ENCODE results near the gene OR10V1.
"Not testable (repeated sequence)": the region's sequence is repeated elsewhere in the genome, so short reads cannot be mapped to it uniquely, and the experiment has no call there.

The OR10V1 gene

DNA sequence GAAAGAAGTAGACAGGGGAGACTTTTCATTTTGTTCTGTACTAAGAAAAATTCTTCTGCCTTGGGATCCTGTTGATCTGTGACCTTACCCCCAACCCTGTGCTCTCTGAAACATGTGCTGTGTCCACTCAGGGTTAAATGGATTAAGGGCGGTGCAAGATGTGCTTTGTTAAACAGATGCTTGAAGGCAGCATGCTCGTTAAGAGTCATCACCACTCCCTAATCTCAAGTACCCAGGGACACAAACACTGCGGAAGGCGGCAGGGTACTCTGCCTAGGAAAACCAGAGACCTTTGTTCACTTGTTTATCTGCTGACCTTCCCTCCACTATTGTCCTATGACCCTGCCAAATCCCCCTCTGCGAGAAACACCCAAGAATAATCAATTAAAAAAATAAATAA lies 13.5 kb downstream of the OR10V1 start:
- not testable (repeated sequence) for DNase-seq (ENCODE audit: low spot score in 2 of 2); ATAC-seq (ENCODE audit: low read depth); H3K4me3 Mint-ChIP-seq; H3K4me1 Mint-ChIP-seq; H3K27ac Mint-ChIP-seq; H3K36me3 Mint-ChIP-seq; H3K9me3 Mint-ChIP-seq; H3K27me3 Mint-ChIP-seq

DNA sequence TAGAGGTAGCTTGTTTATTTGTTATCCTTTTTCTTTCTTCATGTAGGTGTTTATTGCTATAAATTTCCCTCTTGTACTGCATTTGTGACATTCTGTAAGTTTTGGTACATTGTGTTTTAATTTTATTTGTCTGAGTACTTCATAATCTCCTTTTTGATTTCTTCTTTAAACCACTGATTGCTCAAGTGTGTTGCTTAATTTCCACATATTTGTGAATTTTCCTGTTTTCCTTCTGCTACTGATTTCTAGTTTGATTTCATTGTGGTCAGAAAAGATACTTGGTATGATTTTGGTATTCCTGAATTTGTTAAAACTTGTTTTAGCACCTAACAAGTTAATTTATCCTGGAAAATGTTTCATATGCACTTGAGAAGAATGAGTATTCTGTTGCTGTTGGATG lies 15.1 kb downstream of the OR10V1 start:
- Mint-ChIP-seq H3K27me3 (peaks cover 3% of the 10 kb centered on the region), H3K36me3 (peaks cover 2% of the 10 kb centered on the region), H3K9me3 (peaks cover 9% of the 10 kb centered on the region), H3K4me1 (no peaks in the 10 kb centered on the region), H3K27ac (no peak overlapping the region), H3K4me3 (no peak overlapping the region)
- DNase-seq (ENCODE audit: low spot score in 2 of 2) (no peak), ATAC-seq (ENCODE audit: low read depth) (no peak)

DNA sequence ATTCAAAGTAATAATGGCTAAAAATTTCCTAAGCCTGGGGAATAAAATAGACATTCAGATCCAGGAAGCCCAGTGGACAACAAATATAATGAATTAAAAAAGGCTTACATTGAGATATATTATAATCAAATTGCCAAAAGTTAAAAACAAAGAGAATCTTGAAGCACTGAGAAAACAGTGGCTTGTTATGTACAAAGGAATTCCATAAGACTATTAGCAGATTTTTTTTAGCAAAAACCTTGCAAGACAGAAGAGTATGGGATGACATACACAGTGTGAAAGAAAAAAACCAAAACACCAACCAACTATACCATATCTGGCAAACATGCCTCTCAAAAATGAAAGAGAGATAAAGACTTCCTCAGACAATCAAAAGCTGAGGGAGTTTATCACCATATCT lies 20.7 kb downstream of the OR10V1 start:
- H3K36me3 Mint-ChIP-seq, result peaks cover 9% of the 10 kb centered on the region
- peaks cover 10% of the 10 kb centered on the region for H3K27me3 Mint-ChIP-seq
- no peaks in the 10 kb centered on the region for H3K4me1 Mint-ChIP-seq
- ATAC-seq (ENCODE audit: low read depth) (no peak), DNase-seq (ENCODE audit: low spot score in 2 of 2) (no peak)
- peaks cover 24% of the 10 kb centered on the region for H3K9me3 Mint-ChIP-seq
- no peak overlapping the region for H3K27ac Mint-ChIP-seq
- no peak overlapping the region for H3K4me3 Mint-ChIP-seq

DNA sequence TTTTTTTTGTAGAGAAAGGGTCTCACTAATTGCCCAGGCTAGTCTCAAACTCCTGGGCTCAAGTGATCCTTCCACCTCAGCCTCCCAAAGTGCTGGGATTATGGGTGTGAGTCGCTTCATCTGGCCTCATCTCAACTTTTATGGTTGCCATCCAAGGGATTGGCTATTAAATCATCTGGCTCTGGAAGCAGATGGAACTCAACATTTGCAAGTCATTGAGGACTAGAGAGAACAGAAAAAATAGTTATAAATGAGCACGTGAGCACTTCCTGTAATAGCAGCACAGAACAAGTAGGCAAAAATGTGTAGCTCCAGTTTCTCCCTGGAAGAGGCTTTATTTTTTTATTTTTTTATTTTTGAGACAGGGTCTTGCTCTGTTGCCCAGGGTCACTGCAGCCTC lies 22.5 kb downstream of the OR10V1 start:
- Mint-ChIP-seq H3K4me1 (no peaks in the 10 kb centered on the region), H3K36me3 (peaks cover 9% of the 10 kb centered on the region), H3K27me3 (peaks cover 12% of the 10 kb centered on the region), H3K27ac (no peak overlapping the region), H3K9me3 (peaks cover 22% of the 10 kb centered on the region), H3K4me3 (no peak overlapping the region)
- DNase-seq (ENCODE audit: low spot score in 2 of 2) (no peak), ATAC-seq (ENCODE audit: low read depth) (no peak)

DNA sequence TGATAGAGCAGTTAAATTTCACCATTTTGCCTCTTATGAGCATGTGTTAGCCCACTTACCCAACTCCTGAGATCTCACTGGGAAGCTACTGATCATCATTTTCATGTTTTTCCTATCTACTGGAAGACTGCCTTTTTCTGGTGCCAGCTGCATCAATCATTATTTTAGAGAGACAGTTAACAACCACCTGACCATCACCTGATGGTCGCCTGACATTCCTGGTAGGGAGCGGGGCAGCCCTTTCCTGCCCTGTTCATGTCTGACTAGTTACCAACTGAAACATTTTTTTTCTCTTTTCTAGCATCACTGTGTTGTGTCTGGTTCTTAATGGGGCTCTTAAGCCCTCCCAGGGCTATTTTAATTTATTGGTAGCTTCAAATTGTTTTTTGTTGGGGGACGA lies 24.6 kb downstream of the OR10V1 start:
- no peak overlapping the region for H3K27ac Mint-ChIP-seq

DNA sequence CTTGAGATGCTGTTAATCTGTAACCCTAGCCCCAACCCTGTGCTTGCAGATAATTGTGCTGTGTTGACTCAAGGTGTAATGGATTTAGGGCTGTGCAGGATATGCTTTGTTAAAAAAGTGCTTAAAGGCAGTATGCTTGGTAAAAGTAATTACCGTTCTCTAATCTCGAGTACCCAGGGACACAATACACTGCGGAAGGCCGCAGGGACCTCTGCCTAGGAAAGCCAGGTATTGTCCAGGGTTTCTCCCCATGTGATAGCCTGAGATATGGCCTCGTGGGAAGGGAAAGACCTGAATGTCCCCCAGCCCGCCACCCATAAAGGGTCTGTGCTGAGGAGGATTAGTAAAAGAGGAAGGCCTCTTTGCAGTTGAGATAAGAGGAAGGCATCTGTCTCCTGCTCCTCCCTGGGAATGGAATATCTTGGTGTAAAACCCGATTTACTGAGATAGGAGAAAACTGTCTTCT lies 32.4 kb downstream of the OR10V1 start:
- not testable (repeated sequence) for H3K4me1 Mint-ChIP-seq; ATAC-seq (ENCODE audit: low read depth); H3K27ac Mint-ChIP-seq; H3K4me3 Mint-ChIP-seq; DNase-seq (ENCODE audit: low spot score in 2 of 2); H3K9me3 Mint-ChIP-seq; H3K36me3 Mint-ChIP-seq
- H3K27me3 Mint-ChIP-seq, result peaks cover 11% of the 10 kb centered on the region

More for the DNA sequence above, 24.6 kb downstream of the OR10V1 start:
- H3K4me1 Mint-ChIP-seq, result no peaks in the 10 kb centered on the region
- no peak overlapping the region for H3K4me3 Mint-ChIP-seq
- peaks cover 23% of the 10 kb centered on the region for H3K9me3 Mint-ChIP-seq
- DNase-seq (ENCODE audit: low spot score in 2 of 2), result no peak
- ATAC-seq (ENCODE audit: low read depth), result no peak
- peaks cover 18% of the 10 kb centered on the region for H3K27me3 Mint-ChIP-seq
- H3K36me3 Mint-ChIP-seq, result peaks cover 9% of the 10 kb centered on the region

DNA sequence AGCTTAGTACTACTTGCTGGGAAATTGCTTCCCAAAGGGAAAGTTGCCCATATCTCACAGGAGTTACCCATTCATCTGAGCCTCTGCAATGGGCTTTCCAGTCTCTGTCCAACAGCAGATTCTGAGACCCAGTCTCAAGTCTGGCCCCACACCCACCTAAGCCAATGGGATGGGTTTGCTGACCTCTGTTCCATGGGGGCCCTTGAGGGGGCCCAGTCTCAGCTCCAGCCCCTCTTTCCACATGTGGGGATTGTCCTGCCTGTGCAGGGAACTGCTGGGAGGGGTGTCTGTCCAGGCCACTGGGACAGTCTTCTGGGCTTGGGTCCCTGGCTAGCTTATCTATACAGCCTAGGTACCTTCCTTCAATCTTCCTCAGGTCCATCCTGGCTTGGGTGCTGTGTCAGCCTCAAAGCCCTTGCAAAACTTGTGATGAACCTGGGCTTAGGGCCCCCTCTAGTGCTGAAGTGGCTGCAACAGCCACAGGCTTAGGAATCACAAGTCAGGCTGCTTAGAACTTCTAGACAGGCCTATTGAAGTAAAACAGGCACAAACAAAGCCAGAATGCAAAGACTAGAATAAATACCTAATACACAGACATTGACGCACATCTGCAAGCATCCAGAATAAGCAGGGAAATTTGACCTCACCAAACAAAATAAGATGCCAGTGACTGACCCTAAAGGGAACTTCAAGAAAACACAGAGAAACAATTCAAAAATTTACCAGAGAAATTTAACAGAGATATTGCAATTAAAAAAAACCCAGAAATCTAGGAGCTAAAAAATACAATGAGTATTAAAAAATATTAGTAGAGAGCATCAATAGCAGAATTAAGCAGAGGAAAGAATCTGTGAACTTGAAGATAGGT lies 33.1 kb downstream of the OR10V1 start:
- no peak overlapping the region for H3K27ac Mint-ChIP-seq
- peak; percentile 32 to 34 for DNase-seq (ENCODE audit: low spot score in 2 of 2)
- no peak overlapping the region for H3K4me3 Mint-ChIP-seq

DNA sequence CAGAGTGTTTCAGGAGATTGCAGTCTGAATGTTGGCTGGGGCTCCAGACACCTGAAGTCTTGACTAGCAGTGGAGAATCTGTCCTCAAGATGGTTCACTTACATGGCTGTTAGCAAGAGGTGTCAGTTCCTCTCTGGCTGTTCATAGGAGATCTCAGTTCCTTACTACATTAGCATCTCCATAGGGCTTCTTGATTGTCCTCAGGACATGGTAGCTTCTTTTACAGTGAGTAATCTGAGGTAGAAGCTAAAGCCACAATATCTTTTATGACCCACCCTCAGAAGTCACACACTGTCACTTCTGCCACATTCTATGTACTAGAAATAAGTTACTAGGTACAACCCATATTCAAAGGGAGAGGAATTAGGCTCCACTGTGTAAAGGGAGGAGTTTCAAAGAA lies 34.3 kb downstream of the OR10V1 start:
- Mint-ChIP-seq H3K4me3 (no peak overlapping the region), H3K9me3 (peaks cover 2% of the 10 kb centered on the region), H3K27me3 (peaks cover 7% of the 10 kb centered on the region), H3K36me3 (no peaks in the 10 kb centered on the region), H3K4me1 (no peaks in the 10 kb centered on the region), H3K27ac (no peak overlapping the region)
- no peak for ATAC-seq (ENCODE audit: low read depth)
- no peak for DNase-seq (ENCODE audit: low spot score in 2 of 2)

More for the DNA sequence above, 33.1 kb downstream of the OR10V1 start:
- Mint-ChIP-seq H3K4me1 (no peaks in the 10 kb centered on the region), H3K27me3 (peaks cover 9% of the 10 kb centered on the region), H3K9me3 (peaks cover 3% of the 10 kb centered on the region), H3K36me3 (no peaks in the 10 kb centered on the region)
- peak; percentile 89 for ATAC-seq (ENCODE audit: low read depth)

DNA sequence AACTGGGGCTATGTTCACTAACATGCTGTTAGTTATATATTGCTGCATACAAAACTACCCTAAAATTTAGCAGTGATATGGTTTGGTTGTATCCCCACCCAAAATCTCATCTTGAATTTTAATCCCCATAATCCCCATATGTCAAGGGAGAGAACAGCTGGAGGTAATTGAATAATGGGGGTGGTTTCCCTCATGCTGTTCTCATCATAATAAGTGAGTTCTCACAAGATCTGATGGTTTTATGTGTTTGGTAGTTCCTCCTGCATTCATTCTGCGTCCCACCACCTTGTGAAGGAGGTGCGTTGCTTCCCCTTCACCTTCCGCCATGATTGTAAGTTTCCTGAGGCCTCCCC lies 34.9 kb downstream of the OR10V1 start:
- no peaks in the 10 kb centered on the region for H3K9me3 Mint-ChIP-seq
- no peaks in the 10 kb centered on the region for H3K36me3 Mint-ChIP-seq
- H3K4me3 Mint-ChIP-seq, result no peak overlapping the region
- ATAC-seq (ENCODE audit: low read depth), result no peak
- no peaks in the 10 kb centered on the region for H3K4me1 Mint-ChIP-seq
- no peak for DNase-seq (ENCODE audit: low spot score in 2 of 2)
- H3K27ac Mint-ChIP-seq, result no peak overlapping the region
- peaks cover 5% of the 10 kb centered on the region for H3K27me3 Mint-ChIP-seq

DNA sequence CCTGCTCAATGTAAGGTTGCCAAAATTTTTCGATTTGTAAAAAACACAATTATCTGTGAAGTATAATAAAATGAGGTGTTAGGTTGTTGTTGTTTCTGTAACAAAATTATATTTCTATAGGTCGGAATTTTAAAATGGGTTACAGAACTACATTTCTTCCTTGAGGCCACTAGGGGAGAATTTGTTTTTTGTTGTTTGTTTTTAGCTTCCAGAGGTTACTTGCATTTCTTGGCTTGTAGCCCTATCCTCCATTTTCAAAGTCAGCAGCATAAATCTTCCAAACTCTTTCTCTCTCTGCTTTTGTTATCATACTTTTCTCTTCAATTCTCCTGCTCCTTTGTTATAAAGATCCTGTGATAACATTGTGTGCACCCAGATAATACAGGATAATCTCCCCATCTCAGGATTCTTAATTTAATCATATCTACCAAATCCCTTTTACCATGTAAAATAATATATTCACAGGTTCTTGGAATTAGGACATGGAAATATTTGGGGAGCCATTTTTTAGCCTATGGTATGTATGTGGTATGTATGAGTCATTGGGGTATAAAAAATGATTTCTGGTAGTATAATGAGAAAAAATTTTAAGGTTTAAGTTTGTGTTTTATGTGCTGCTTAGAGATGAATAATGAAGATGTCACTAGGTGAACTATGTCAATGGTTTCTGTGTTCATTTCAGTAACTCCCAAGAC lies 35.4 kb downstream of the OR10V1 start:
- H3K4me1 Mint-ChIP-seq, result no peaks in the 10 kb centered on the region
- H3K27me3 Mint-ChIP-seq, result peaks cover 5% of the 10 kb centered on the region
- H3K4me3 Mint-ChIP-seq, result no peak overlapping the region
- no peaks in the 10 kb centered on the region for H3K36me3 Mint-ChIP-seq
- ATAC-seq (ENCODE audit: low read depth) (no peak), DNase-seq (ENCODE audit: low spot score in 2 of 2) (no peak)
- H3K27ac Mint-ChIP-seq, result no peak overlapping the region
- H3K9me3 Mint-ChIP-seq, result no peaks in the 10 kb centered on the region

DNA sequence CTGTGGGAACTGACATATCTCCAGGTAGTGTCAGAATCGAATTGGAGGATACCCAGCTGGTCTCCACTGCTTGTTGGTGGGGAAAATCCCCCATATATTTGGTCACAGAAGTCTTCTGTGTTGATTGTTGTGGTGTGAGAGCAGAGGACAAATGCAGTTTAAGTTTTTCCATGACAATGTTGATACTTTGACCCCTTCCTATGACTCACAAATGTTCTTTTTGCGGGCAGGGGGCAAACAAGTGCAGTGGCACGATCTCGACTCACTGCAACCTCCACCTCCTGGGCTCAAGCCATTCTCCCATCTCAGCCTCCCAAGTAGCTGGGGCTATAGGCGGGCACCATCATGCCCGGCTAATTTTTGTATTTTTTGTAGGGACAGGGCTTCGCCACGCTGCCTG lies 37.4 kb downstream of the OR10V1 start:
- no peaks in the 10 kb centered on the region for H3K4me1 Mint-ChIP-seq
- DNase-seq (ENCODE audit: low spot score in 2 of 2) (no peak), ATAC-seq (ENCODE audit: low read depth) (no peak)
- no peaks in the 10 kb centered on the region for H3K9me3 Mint-ChIP-seq
- H3K36me3 Mint-ChIP-seq, result no peaks in the 10 kb centered on the region
- no peak overlapping the region for H3K4me3 Mint-ChIP-seq
- no peak overlapping the region for H3K27ac Mint-ChIP-seq
- H3K27me3 Mint-ChIP-seq, result peaks cover 3% of the 10 kb centered on the region

DNA sequence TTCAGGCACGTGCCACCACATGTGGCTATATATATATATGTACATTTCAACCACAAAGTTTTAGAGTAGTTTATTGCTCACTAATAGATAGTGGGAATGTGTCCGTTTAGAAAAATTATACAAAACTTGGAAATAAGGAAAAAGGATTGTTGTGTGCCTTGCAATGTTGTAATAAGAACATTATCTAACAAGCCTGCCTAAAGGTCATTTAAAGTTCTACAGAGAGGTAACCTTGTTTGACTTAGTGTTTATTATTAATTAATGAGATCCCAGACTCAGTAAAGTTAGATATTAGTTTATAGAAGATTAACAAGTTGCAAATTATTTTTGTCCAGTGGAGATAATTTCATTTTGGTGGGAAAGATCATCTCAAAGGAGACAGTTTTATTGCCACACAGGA lies 39.4 kb downstream of the OR10V1 start:
- H3K9me3 Mint-ChIP-seq, result no peaks in the 10 kb centered on the region
- H3K27me3 Mint-ChIP-seq, result no peaks in the 10 kb centered on the region
- H3K27ac Mint-ChIP-seq, result no peak overlapping the region
- no peaks in the 10 kb centered on the region for H3K36me3 Mint-ChIP-seq
- ATAC-seq (ENCODE audit: low read depth) (no peak), DNase-seq (ENCODE audit: low spot score in 2 of 2) (no peak)
- H3K4me1 Mint-ChIP-seq, result peaks cover 6% of the 10 kb centered on the region
- no peak overlapping the region for H3K4me3 Mint-ChIP-seq

DNA sequence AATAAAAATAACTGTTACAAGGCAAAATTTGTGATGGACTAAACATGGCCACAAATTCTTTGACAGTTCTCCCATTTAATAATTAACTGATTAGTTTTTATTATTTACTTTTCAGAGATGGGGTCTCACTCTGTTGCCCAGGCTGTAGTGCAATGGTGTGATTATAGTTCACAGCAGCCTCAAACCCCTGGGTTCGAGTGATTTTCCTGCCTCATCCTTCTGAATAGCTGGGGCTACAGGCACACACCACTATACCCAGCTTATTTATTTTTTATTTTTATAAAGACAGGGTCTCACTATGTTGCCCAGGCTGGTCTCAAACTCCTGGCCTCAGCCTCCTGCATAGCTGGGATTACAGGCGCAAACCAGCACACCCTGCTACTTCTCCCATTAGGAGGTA lies 40.4 kb downstream of the OR10V1 start:
- Mint-ChIP-seq H3K4me3 (no peak overlapping the region), H3K4me1 (peaks cover 7% of the 10 kb centered on the region), H3K27me3 (peaks cover under 1% of the 10 kb centered on the region), H3K9me3 (no peaks in the 10 kb centered on the region), H3K36me3 (no peaks in the 10 kb centered on the region), H3K27ac (no peak overlapping the region)
- DNase-seq (ENCODE audit: low spot score in 2 of 2), result no peak
- no peak for ATAC-seq (ENCODE audit: low read depth)

DNA sequence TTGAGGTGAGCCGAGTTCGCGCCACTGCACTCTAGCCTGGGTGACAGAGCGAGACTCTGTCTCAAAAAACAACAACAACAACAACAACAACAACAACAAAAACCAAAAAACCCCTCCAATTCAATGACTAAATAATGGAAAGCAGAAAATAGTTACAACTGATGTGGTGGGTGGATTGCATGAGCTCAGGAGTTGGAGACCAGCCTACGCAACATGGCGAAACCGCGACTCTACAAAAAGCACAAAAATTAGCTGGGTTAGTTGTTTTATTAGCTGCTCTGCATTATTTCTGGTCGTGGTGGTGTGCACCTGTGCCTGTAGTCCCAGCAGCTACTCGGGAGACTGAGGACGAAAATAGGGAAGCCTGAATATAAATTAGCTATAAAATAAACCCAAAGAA lies 42.2 kb downstream of the OR10V1 start:
- H3K27ac Mint-ChIP-seq, result no peak overlapping the region

More for the DNA sequence above, 42.2 kb downstream of the OR10V1 start:
- Mint-ChIP-seq H3K4me1 (peaks cover 24% of the 10 kb centered on the region), H3K4me3 (no peak overlapping the region), H3K9me3 (no peaks in the 10 kb centered on the region), H3K36me3 (peaks cover 5% of the 10 kb centered on the region), H3K27me3 (peaks cover 2% of the 10 kb centered on the region)
- no peak for ATAC-seq (ENCODE audit: low read depth)
- no peak for DNase-seq (ENCODE audit: low spot score in 2 of 2)

All from memory B cell (primary cell).